WERI-Rb-1 (cell line): Measurements from ENCODE around the gene ATP13A2.
A peak's percentile ranks its signal among the peaks of the same experiment; 100 is the strongest.

Experiments
- DNase-seq: peaks from one replicate; pipeline ENCODE4 v3.0.0-alpha.2; 2020
- H3K27ac ChIP-seq: fragments of 250-450 bp; sonication (Bioruptor Pico); 2 replicates; pipeline ENCODE4 v1.5.1; 2020; ENCODE audit warnings: mild to moderate bottlenecking, moderate library complexity
- H3K27me3 ChIP-seq: fragments of 250-450 bp; sonication (Bioruptor Pico); 2 replicates; pipeline ENCODE4 v1.5.1; 2021; ENCODE audit warnings: mild to moderate bottlenecking, low read depth, moderate library complexity; ENCODE audit not compliant: insufficient read depth, severe bottlenecking
- H3K36me3 ChIP-seq: fragments of 250-450 bp; sonication (Bioruptor Pico); 2 replicates; pipeline ENCODE4 v1.5.1; 2020; ENCODE audit warnings: mild to moderate bottlenecking, moderate library complexity
- H3K4me3 ChIP-seq: 2 replicates; pipeline ENCODE4 v1.5.1; 2011; ENCODE audit warnings: low read depth, mild to moderate bottlenecking, control low read depth, low read length
- H3K9me3 ChIP-seq: fragments of 250-450 bp; sonication (Bioruptor Pico); 2 replicates; pipeline ENCODE4 v1.5.1; 2021; ENCODE audit warnings: mild to moderate bottlenecking, moderate library complexity; ENCODE audit not compliant: severe bottlenecking
- TF ChIP-seq, protein P1 (sequence below): IDR thresholded peaks from 2 replicates; pipeline ENCODE4 v1.5.1; 2011; ENCODE audit warnings: low read depth, mild to moderate bottlenecking, control low read depth, inconsistent platforms, low read length

Gene ATP13A2

DNA sequence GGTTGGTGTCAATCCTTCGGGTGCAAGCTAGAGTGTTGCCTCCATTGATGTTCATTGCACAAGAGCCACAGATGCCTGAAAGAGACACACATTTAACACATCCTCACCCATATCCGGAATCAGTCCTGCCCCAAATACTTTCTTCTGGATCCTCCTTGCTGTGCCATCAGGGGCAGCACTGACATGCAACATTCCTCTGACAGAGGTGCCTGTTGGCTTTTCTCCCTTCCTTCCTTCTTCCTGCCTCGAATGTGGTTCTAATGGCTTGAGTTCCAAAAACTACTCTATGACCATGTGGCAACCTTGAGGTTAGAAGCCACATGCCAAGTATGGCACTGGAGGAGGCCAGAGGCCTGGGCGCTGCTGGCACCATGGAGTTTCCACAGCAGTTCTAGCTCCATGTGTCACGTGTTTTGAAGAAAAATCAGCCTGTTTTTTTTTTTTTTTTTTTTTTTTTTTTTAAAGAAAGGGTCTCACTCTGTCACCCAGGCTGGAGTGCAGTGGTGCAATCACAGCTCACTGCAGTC lies 17.0 kb upstream of the ATP13A2 start:
- TF ChIP-seq, protein P1, sequence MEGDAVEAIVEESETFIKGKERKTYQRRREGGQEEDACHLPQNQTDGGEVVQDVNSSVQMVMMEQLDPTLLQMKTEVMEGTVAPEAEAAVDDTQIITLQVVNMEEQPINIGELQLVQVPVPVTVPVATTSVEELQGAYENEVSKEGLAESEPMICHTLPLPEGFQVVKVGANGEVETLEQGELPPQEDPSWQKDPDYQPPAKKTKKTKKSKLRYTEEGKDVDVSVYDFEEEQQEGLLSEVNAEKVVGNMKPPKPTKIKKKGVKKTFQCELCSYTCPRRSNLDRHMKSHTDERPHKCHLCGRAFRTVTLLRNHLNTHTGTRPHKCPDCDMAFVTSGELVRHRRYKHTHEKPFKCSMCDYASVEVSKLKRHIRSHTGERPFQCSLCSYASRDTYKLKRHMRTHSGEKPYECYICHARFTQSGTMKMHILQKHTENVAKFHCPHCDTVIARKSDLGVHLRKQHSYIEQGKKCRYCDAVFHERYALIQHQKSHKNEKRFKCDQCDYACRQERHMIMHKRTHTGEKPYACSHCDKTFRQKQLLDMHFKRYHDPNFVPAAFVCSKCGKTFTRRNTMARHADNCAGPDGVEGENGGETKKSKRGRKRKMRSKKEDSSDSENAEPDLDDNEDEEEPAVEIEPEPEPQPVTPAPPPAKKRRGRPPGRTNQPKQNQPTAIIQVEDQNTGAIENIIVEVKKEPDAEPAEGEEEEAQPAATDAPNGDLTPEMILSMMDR: no peak
- Histone ChIP-seq H3K4me3 (no peak overlapping the region), H3K36me3 (peaks cover 52% of the 10 kb centered on the region), H3K27me3 (no peaks in the 10 kb centered on the region), H3K9me3 (no peaks in the 10 kb centered on the region), H3K27ac (no peak overlapping the region)
- DNase-seq: no peak

DNA sequence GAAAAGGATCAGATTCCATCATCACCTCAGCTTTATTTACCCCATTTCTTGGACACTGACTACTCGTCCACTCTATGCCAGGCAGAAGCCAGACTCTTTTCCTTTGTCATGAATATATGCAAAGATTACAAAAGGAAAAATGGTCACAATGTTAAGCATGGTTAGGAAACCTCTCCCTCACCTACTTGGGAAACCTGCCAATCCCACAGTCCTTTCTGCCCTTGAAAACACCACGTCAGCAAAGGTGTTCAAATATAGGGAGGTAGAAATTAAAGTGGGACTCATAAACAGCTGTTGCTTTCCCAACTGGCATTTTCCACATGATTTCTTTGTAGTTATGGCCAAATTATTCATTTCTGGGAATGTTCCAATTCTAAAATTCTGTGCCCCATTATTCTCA lies 16.2 kb upstream of the ATP13A2 start:
- DNase-seq: no peak
- no peak overlapping the region for H3K27ac ChIP-seq
- no peak overlapping the region for H3K4me3 ChIP-seq
- H3K36me3 ChIP-seq: peaks cover 58% of the 10 kb centered on the region
- TF ChIP-seq, protein P1: no peak
- H3K9me3 ChIP-seq: no peaks in the 10 kb centered on the region
- no peaks in the 10 kb centered on the region for H3K27me3 ChIP-seq

DNA sequence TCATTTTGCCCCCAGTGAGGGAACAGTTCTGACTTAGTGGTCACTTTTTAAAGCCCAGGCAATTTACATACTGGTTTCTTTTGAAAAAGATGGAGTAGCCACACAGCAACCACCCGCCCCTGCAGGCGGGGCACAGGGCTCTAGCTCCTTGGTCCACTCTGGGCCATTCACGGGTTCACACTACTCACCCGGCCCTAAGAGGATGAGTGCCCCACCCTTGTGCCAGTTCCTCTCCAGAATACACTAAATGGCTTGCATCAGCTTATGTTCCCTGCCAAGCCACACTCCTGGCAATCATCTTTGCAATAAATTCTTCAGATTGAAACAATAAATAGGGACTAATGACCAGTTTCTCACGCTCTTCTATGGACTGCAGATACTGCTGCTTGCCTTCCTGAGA lies 15.7 kb upstream of the ATP13A2 start:
- TF ChIP-seq, protein P1: no peak
- Histone ChIP-seq H3K4me3 (no peak overlapping the region), H3K9me3 (no peaks in the 10 kb centered on the region), H3K27ac (no peak overlapping the region), H3K36me3 (peaks cover 58% of the 10 kb centered on the region), H3K27me3 (no peaks in the 10 kb centered on the region)
- DNase-seq: no peak

DNA sequence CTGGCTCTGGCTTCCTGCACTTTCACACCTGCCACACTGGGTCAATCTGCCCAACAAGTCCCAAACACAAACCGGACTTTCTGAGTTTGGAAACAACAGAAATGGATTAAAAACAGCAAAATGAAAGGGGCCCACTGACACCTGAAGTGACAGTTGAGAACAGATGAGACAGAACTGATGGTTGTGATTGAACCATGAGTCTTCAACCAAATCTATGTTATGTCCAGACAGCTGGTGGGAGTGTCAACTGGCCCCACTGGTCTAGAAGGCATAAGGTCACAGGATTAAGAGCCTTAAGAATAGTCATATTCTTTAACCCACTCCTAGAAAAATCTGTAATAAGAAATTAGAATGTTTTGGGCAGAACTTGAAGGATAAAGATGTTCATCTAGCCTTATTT lies 13.0 kb upstream of the ATP13A2 start:
- H3K27ac ChIP-seq: no peak overlapping the region
- peaks cover 77% of the 10 kb centered on the region for H3K36me3 ChIP-seq
- H3K4me3 ChIP-seq: no peak overlapping the region
- H3K9me3 ChIP-seq: no peaks in the 10 kb centered on the region
- TF ChIP-seq, protein P1: no peak
- DNase-seq: no peak
- H3K27me3 ChIP-seq: no peaks in the 10 kb centered on the region

GRCh38 chr1:17023573-17023972 lies 11.8 kb upstream of the ATP13A2 start:
- Histone ChIP-seq H3K4me3 (no peak overlapping the region), H3K27me3 (no peaks in the 10 kb centered on the region), H3K27ac (no peak overlapping the region), H3K9me3 (no peaks in the 10 kb centered on the region), H3K36me3 (peaks cover 82% of the 10 kb centered on the region)
- no peak for DNase-seq
- TF ChIP-seq, protein P1: 0 out of 2 replicates have a peak, but pooled peaks have one; percentile 20

DNA sequence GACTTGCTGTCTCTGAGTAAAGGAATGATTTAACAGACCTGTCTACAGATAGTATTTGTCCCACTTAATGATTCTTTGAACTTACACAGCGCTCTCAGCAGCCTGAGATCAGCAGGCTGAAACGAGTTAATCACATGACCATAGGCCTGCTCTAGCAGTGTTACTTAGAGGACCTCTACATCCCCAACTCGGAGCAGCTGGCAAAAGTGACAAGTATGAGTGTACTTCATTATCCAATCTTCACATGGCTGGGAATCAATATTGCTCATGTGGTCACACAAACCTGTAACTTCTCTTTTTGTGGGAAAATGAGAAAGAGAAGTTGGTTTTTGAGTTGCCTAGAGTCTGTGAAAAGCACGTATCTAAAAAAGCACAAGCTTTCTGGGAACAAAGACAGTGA lies 11.4 kb upstream of the ATP13A2 start:
- Histone ChIP-seq H3K27me3 (no peaks in the 10 kb centered on the region), H3K9me3 (no peaks in the 10 kb centered on the region), H3K4me3 (no peak overlapping the region), H3K27ac (no peak overlapping the region), H3K36me3 (peaks cover 81% of the 10 kb centered on the region)
- TF ChIP-seq, protein P1: no peak
- DNase-seq: no peak
